Common myeloid progenitor, CD34-positive (primary cell): ENCODE measurements around the gene APEX1.

Source experiments
- CTCF ChIA-PET: fragments of 350-600 bp; sonication (Branson Sonifier 250); formaldehyde crosslinking; loops from one replicate; lab custom pipeline; 2021; ENCODE audit warnings: antibody characterized with exemption; lab: Charles Lee
- POLR2A ChIA-PET: fragments of 350-600 bp; sonication (Branson Sonifier 250); formaldehyde crosslinking; loops from one replicate; lab custom pipeline; 2021; ENCODE audit warnings: antibody characterized with exemption; lab: Charles Lee
- DNase-seq, 3 donors: peaks; one replicate each; pipeline versions ENCODE4 v3.0.0 to v3.0.0-alpha.2; 2013
- H3K27ac ChIP-seq, 2 experiments: 1 replicate in 1 of 2; 2 replicates in 1 of 2; pipeline ENCODE4 v1.7.0; 2013; ENCODE audit warnings: inconsistent platforms in 2 of 2, low read length in 2 of 2, mild to moderate bottlenecking in 2 of 2, low read depth in 1 of 2, moderate library complexity in 1 of 2; ENCODE audit not compliant: severe bottlenecking in 2 of 2, insufficient read depth in 1 of 2, poor library complexity in 1 of 2
- H3K27me3 ChIP-seq, 5 experiments: replicated peaks in 2 of 5; 1 replicate in 3 of 5; 2 replicates in 2 of 5; pipeline versions ENCODE4 v1.6.1 to v1.7.0; 2013; ENCODE audit warnings: low read length in 4 of 5, mild to moderate bottlenecking in 2 of 5, moderate library complexity in 2 of 5, inconsistent platforms in 1 of 5; ENCODE audit not compliant: insufficient read depth in 5 of 5, control insufficient read depth in 4 of 5
- H3K36me3 ChIP-seq, 4 experiments: 1 replicate in 2 of 4; 2 replicates in 2 of 4; pipeline versions ENCODE4 v1.6.1 to v1.7.0; 2013; ENCODE audit warnings: low read length in 3 of 4, control low read depth in 1 of 4, mild to moderate bottlenecking in 1 of 4; ENCODE audit not compliant: control insufficient read depth in 4 of 4, insufficient read depth in 4 of 4
- H3K4me1 ChIP-seq, 4 experiments: 1 replicate in 3 of 4; 2 replicates in 1 of 4; pipeline versions ENCODE4 v1.6.1 to v1.7.1; 2013; ENCODE audit warnings: low read length in 3 of 4, mild to moderate bottlenecking in 3 of 4, control low read depth in 1 of 4, inconsistent platforms in 1 of 4, moderate library complexity in 1 of 4; ENCODE audit not compliant: control insufficient read depth in 4 of 4, insufficient read depth in 4 of 4; ENCODE audit errors: control extremely low read depth in 1 of 4
- H3K4me3 ChIP-seq, 7 experiments: 1 replicate in 4 of 7; 2 replicates in 3 of 7; pipeline versions ENCODE4 v1.5.1 to v1.7.0; 2013; ENCODE audit warnings: mild to moderate bottlenecking in 7 of 7, low read length in 6 of 7, moderate library complexity in 6 of 7, inconsistent platforms in 2 of 7, low read depth in 2 of 7, control low read depth in 1 of 7; ENCODE audit not compliant: insufficient read depth in 4 of 7, control insufficient read depth in 1 of 7; ENCODE audit errors: extremely low read depth in 1 of 7
- H3K9me3 ChIP-seq, 5 experiments: 1 replicate in 4 of 5; 2 replicates in 1 of 5; pipeline versions ENCODE4 v1.6.1 to v1.7.1; 2013; ENCODE audit warnings: low read length in 4 of 5, mild to moderate bottlenecking in 2 of 5, inconsistent platforms in 1 of 5, low read depth in 1 of 5, moderate library complexity in 1 of 5; ENCODE audit not compliant: control insufficient read depth in 4 of 5, insufficient read depth in 2 of 5; ENCODE audit errors: control extremely low read depth in 1 of 5
- WGBS: methylation state at CpG from one replicate; pipeline ENCODE4 v1.1.5; 2013; ENCODE audit not compliant: insufficient coverage; 5-methylcytosine and 5-hydroxymethylcytosine counted together

The APEX1 gene

GRCh38 chr14:20422886-20423285 is 32.1 kb upstream of the APEX1 start:
- CTCF ChIA-PET, result interaction anchor here (0.7 to 3.5 kb wide), 10 partner anchors 8 to 186 kb away, joined by 3 to 28 read pairs (median 3); partner anchors contain the start of genes APEX1, KLHL33, OSGEP and TEP1
- no peaks in the 10 kb centered on the region for H3K27me3 ChIP-seq
- WGBS, result no CpG with 5 or more reads among the region's 2 CpGs
- POLR2A ChIA-PET, result no interaction called here
- H3K4me3 ChIP-seq, result no peak overlapping the region
- peaks cover 8 to 21% (median 8%) of the 10 kb centered on the region in 4 experiments for H3K4me1 ChIP-seq
- no peak for DNase-seq
- H3K9me3 ChIP-seq, result no peaks in the 10 kb centered on the region
- no peak overlapping the region for H3K27ac ChIP-seq
- no peaks in the 10 kb centered on the region for H3K36me3 ChIP-seq

GRCh38 chr14:20424851-20425250 is 30.2 kb upstream of the APEX1 start:
- WGBS, result 0% methylated on average over 1 of the region's 2 CpGs
- no peak overlapping the region for H3K27ac ChIP-seq
- POLR2A ChIA-PET, result interaction anchor here (0.7 kb wide), 1 partner anchor 551 kb away, joined by 3 read pairs; no protein-coding TSS in a partner anchor

GRCh38 chr14:20427231-20428009 is 27.6 kb upstream of the APEX1 start:
- Histone ChIP-seq H3K4me1 (peaks cover 13 to 50% (median 38%) of the 10 kb centered on the region in 4 experiments), H3K27me3 (no peaks in the 10 kb centered on the region), H3K9me3 (no peaks in the 10 kb centered on the region), H3K4me3 (peak overlapping the region in 5 of 7 experiments; percentile 22 to 62 (median 49)), H3K36me3 (no peaks in the 10 kb centered on the region), H3K27ac (peak overlapping the region; percentile 25 to 74)
- 4% methylated on average over 3 of the region's 5 CpGs for WGBS
- ChIA-PET CTCF (interaction anchor here (0.7 to 4.6 kb wide), 4 partner anchors 13 to 183 kb away, joined by 3 to 27 read pairs (median 4); partner anchors contain the start of gene TEP1), POLR2A (interaction anchor here (2.1 kb wide), 1 partner anchor 28 kb away, joined by 6 read pairs; the partner anchor contains the start of gene APEX1)
- DNase-seq, result peak; percentile 49 to 87 (median 77)

More at GRCh38 chr14:20424851-20425250, 30.2 kb upstream of the APEX1 start:
- CTCF ChIA-PET, result interaction anchor here (1.0 to 3.5 kb wide), 3 partner anchors 9 to 37 kb away, joined by 3 to 28 read pairs (median 4); partner anchors contain the start of genes PIP4P1 and TEP1
- H3K4me1 ChIP-seq, result peaks cover 13 to 41% (median 28%) of the 10 kb centered on the region in 4 experiments
- H3K9me3 ChIP-seq, result no peaks in the 10 kb centered on the region
- H3K36me3 ChIP-seq, result no peaks in the 10 kb centered on the region
- DNase-seq, result no peak
- no peak overlapping the region for H3K4me3 ChIP-seq
- no peaks in the 10 kb centered on the region for H3K27me3 ChIP-seq

GRCh38 chr14:20428010-20428365 is 27.0 kb upstream of the APEX1 start:
- Histone ChIP-seq H3K27ac (peak overlapping the region; percentile 21 to 74), H3K9me3 (no peaks in the 10 kb centered on the region), H3K4me3 (peak overlapping the region in 4 of 7 experiments; percentile 33 to 62 (median 54)), H3K36me3 (no peaks in the 10 kb centered on the region), H3K4me1 (peaks cover 13 to 50% (median 38%) of the 10 kb centered on the region in 4 experiments), H3K27me3 (no peaks in the 10 kb centered on the region)
- CTCF ChIA-PET, result interaction anchor here (1.2 to 4.6 kb wide), 5 partner anchors 10 to 182 kb away, joined by 3 to 27 read pairs (median 4); partner anchors contain the start of genes PNP and TEP1
- DNase-seq, result no peak
- WGBS, result 34% methylated on average over 5 of the region's 5 CpGs
- POLR2A ChIA-PET, result interaction anchor here (1.2 to 2.1 kb wide), 2 partner anchors 27 to 85 kb away, joined by 4 to 6 read pairs; partner anchors contain the start of genes APEX1 and PARP2

GRCh38 chr14:20428802-20429201 is 26.2 kb upstream of the APEX1 start:
- Histone ChIP-seq H3K36me3 (no peaks in the 10 kb centered on the region), H3K27ac (peak overlapping the region in 1 of 2 experiments; percentile 74), H3K4me3 (peak overlapping the region in 2 of 7 experiments; percentile 5 to 62), H3K9me3 (no peaks in the 10 kb centered on the region), H3K27me3 (no peaks in the 10 kb centered on the region), H3K4me1 (peaks cover 13 to 50% (median 38%) of the 10 kb centered on the region in 4 experiments)
- no peak for DNase-seq
- POLR2A ChIA-PET, result interaction anchor here (1.2 to 2.1 kb wide), 2 partner anchors 27 to 85 kb away, joined by 4 to 6 read pairs; partner anchors contain the start of genes APEX1 and PARP2
- CTCF ChIA-PET, result interaction anchor here (1.4 to 4.6 kb wide), 4 partner anchors 11 to 182 kb away, joined by 3 to 27 read pairs (median 4); partner anchors contain the start of genes PNP and TEP1
- WGBS, result 0% methylated on average over 1 of the region's 5 CpGs

- ChIA-PET CTCF (interaction anchor here (0.9 to 4.6 kb wide), 2 partner anchors 15 to 32 kb away, joined by 3 to 27 read pairs; partner anchors contain the start of genes PIP4P1 and TEP1), POLR2A (no interaction called here)
- DNase-seq, result peak in 2 of 3 donors; percentile 14 to 45
- H3K36me3 ChIP-seq, result no peaks in the 10 kb centered on the region
- peak overlapping the region in 1 of 2 experiments; percentile 31 for H3K27ac ChIP-seq
- H3K4me3 ChIP-seq, result peak overlapping the region in 2 of 7 experiments; percentile 8 to 62
- no peaks in the 10 kb centered on the region for H3K9me3 ChIP-seq
- no peaks in the 10 kb centered on the region for H3K27me3 ChIP-seq
- peaks cover 13 to 44% (median 38%) of the 10 kb centered on the region in 4 experiments for H3K4me1 ChIP-seq
- WGBS, result 81% methylated on average over 13 of the region's 30 CpGs
Measured at GRCh38 chr14:20429801-20430669, 25.0 kb upstream of the APEX1 start.
